Measurements from ENCODE around the gene GLI3. TPM values are rescaled to one million over a fixed set of nuclear protein-coding genes. Genes with fewer than 3 reads are reported as not detected.

Gene GLI3
- total and polyA plus RNA-seq, 2 of the 8 experiments (the other 6 are each of a cell fraction or from before 2014, with no cell fraction given): 8.0 to 31.1 TPM

- Histone ChIP-seq H3K36me3 (ENCODE audit: control insufficient read depth in 2 of 4, insufficient read depth in 4 of 4, low read length in 3 of 4) (peaks cover 0 to 2% (median 0%) of the 10 kb centered on the region in 4 experiments; a peak in 2 of 8 replicates), H3K23ac (ENCODE audit: insufficient read length) (no peak overlapping the region), H3K79me1 (ENCODE audit: low read depth, low read length) (no peaks in the 10 kb centered on the region), H3K79me2 (ENCODE audit: control insufficient read depth in 1 of 2, insufficient read depth in 2 of 2, low read length in 2 of 2) (no peaks in the 10 kb centered on the region), H3K9me3 (ENCODE audit: insufficient read depth in 2 of 2, low read depth in 1 of 2, low read length in 1 of 2) (no peaks in the 10 kb centered on the region), H2BK15ac (ENCODE audit: low read length) (no peak overlapping the region), H3K4me1 (replicated peaks in 1 of 4; ENCODE audit: control insufficient read depth in 3 of 4, insufficient read depth in 4 of 4, low read length in 3 of 4) (no peaks in the 10 kb centered on the region; a peak in 1 of 7 replicates), H4K5ac (ENCODE audit: insufficient read length, low read depth, low read length) (no peak overlapping the region), H2BK20ac (ENCODE audit: low read length) (no peak overlapping the region), H2BK12ac (ENCODE audit: low read depth, low read length) (no peak overlapping the region), H3K4ac (replicated peaks; ENCODE audit: insufficient read length, low read depth, low read length) (no peak overlapping the region), H3K56ac (replicated peaks; ENCODE audit: insufficient read length, low read depth, low read length) (no peak overlapping the region), H3K23me2 (ENCODE audit: low read depth, low read length) (no peaks in the 10 kb centered on the region), H4K8ac (ENCODE audit: extremely low read depth, insufficient read depth, low read length) (no peak overlapping the region; the same call in 1 of the 2 replicates), H3K14ac (ENCODE audit: insufficient read length) (no peak overlapping the region), H2AK5ac (ENCODE audit: low read depth, low read length) (no peak overlapping the region), H3K9ac (replicated peaks in 1 of 4; ENCODE audit: extremely low read depth in 1 of 4, low read depth in 3 of 4, low read length in 3 of 4) (no peak overlapping the region), H3K18ac (ENCODE audit: extremely low read depth, low read length) (no peak overlapping the region), H2AFZ (ENCODE audit: low read length) (no peak overlapping the region), H4K91ac (replicated peaks; ENCODE audit: insufficient read length, low read length) (no peak overlapping the region), H4K20me1 (replicated peaks in 1 of 2; ENCODE audit: control insufficient read depth in 1 of 2, insufficient read depth in 2 of 2, low read length in 2 of 2) (no peaks in the 10 kb centered on the region), H3K27me3 (replicated peaks in 1 of 4; ENCODE audit: control insufficient read depth in 3 of 4, extremely low read depth in 1 of 4, insufficient read depth in 3 of 4, low read length in 3 of 4) (no peaks in the 10 kb centered on the region), H3K4me2 (ENCODE audit: insufficient read depth in 1 of 2, low read depth in 2 of 2, low read length in 2 of 2) (no peak overlapping the region), H3K27ac (ENCODE audit: low read depth, low read length) (no peak overlapping the region), H3K4me3 (ENCODE audit: extremely low read depth in 1 of 4, insufficient read depth in 2 of 4, low read depth in 3 of 4, low read length in 4 of 4) (no peak overlapping the region), H2BK5ac (ENCODE audit: low read depth, low read length) (no peak overlapping the region), H2BK120ac (replicated peaks; ENCODE audit: low read depth, low read length) (no peak overlapping the region)
- DNase-seq (ENCODE audit: low read depth in 1 of 2, low spot score in 2 of 2): no peak
- WGBS, 2 experiments (ENCODE audit: extremely low coverage in 1 of 2, insufficient coverage in 1 of 2, insufficient read length in 1 of 2, insufficient replicate concordance in 2 of 2, low coverage in 1 of 2, low lambda C conversion rate in 2 of 2, missing lambda C conversion rate in 1 of 2): 86% methylated on average over 6 of the region's 6 CpGs; no CpG with 5 or more reads in 1 of the 2 experiments
- FAIRE-seq: no peak
- CTCF ChIA-PET (ENCODE audit: partially characterized antibody): interaction anchor here (0.6 to 1.2 kb wide), 2 partner anchors 11 to 59 kb away, joined by 3 read pairs; no protein-coding TSS in a partner anchor
- POLR2A ChIA-PET (ENCODE audit: partially characterized antibody): no interaction called here
- TF ChIP-seq SRF (IDR thresholded peaks at IDR 0.05; ENCODE audit: low read depth, low read length) (no peak), BACH1 (IDR thresholded peaks at IDR 0.05; ENCODE audit: low read length) (no peak), TCF12 (IDR thresholded peaks at IDR 0.05; ENCODE audit: low read depth, low read length) (no peak), CBX5 (IDR thresholded peaks at IDR 0.05; ENCODE audit: low read depth, low read length) (no peak), KDM4A (IDR thresholded peaks at IDR 0.05; ENCODE audit: low read depth, low read length, severe bottlenecking) (no peak), SP4 (IDR thresholded peaks at IDR 0.05; ENCODE audit: low read length) (no peak), POLR2AphosphoS5 (IDR thresholded peaks at IDR 0.05; ENCODE audit: low read depth, low read length) (no peak), BCL11A (IDR thresholded peaks at IDR 0.05; ENCODE audit: low read depth in 2 of 2, low read length in 2 of 2) (no peak), PHF8 (conservative IDR thresholded peaks at IDR 0.05; ENCODE audit: low read depth, low read length) (no peak), TAF1 (IDR thresholded peaks at IDR 0.05; ENCODE audit: low read depth, low read length) (no peak), FOSL1 (IDR thresholded peaks at IDR 0.05; ENCODE audit: insufficient read depth, low read depth, low read length) (no peak), EP300 (IDR thresholded peaks at IDR 0.05; ENCODE audit: borderline replicate concordance in 1 of 2, low read depth in 2 of 2, low read length in 2 of 2) (no peak), CREB1 (IDR thresholded peaks at IDR 0.05) (no peak), CEBPB (IDR thresholded peaks at IDR 0.05; ENCODE audit: low read depth, low read length) (no peak), SAP30 (IDR thresholded peaks at IDR 0.05; ENCODE audit: insufficient read depth, insufficient replicate concordance, low read length) (no peak), SIRT6 (IDR thresholded peaks at IDR 0.05; ENCODE audit: low read length) (no peak)
Observed at GRCh38 chr7:41999736-42000283, 237.2 kb downstream of the GLI3 start.
